PC-3 (cell line): Measurements from ENCODE around the gene LRRC56.

Source experiments
- EZH2 ChIP-seq: fragments of 300-600 bp; sonication (generic); IDR thresholded peaks from one replicate; pipeline ENCODE4 v1.6.1; 2017; ENCODE audit warnings: antibody characterized with exemption, mild to moderate bottlenecking, low read length; ENCODE audit not compliant: unreplicated experiment
- TF ChIP-seq, protein P1 (sequence below): fragments of 300-600 bp; sonication (generic); conservative IDR thresholded peaks from 2 replicates; pipeline ENCODE4 v1.5.1; 2017; ENCODE audit warnings: antibody characterized with exemption, low read depth, mild to moderate bottlenecking, low read length

DNA sequence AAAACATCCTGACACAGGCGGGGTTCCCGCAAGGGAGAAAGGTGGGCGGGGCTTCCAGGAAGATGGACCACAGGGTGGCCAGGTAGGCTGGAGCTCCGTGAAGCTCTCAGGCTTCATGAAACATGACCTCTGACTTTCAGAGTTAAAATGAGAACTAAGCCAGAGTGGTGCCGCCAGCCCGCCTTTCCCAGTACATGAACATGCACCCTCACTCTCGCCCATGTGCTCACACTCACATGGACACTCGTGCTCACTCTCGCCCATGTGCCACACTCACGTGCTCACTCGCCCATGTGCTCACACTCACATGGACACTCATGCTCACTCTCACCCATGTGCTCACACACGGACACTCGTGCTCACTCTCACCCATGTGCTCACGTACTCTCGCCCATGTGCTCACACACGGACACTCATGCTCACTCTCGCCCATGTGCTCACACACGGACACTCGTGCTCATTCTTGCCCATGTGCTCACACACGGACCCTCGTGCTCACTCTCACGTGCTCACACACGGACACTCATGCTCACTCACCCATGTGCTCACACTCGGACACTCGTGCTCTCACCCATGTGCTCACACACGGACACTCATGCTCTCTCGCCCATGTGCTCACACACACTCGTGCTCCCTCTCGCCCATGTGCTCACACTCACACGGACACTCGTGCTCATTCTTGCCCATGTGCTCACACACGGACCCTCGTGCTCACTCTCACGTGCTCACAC, 40.3 kb upstream of the LRRC56 start:
- TF ChIP-seq, protein P1, sequence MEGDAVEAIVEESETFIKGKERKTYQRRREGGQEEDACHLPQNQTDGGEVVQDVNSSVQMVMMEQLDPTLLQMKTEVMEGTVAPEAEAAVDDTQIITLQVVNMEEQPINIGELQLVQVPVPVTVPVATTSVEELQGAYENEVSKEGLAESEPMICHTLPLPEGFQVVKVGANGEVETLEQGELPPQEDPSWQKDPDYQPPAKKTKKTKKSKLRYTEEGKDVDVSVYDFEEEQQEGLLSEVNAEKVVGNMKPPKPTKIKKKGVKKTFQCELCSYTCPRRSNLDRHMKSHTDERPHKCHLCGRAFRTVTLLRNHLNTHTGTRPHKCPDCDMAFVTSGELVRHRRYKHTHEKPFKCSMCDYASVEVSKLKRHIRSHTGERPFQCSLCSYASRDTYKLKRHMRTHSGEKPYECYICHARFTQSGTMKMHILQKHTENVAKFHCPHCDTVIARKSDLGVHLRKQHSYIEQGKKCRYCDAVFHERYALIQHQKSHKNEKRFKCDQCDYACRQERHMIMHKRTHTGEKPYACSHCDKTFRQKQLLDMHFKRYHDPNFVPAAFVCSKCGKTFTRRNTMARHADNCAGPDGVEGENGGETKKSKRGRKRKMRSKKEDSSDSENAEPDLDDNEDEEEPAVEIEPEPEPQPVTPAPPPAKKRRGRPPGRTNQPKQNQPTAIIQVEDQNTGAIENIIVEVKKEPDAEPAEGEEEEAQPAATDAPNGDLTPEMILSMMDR: no peak
- no peak for TF ChIP-seq EZH2
